ENCODE results near the gene FOXO1. TPM values are rescaled to one million over a fixed set of nuclear protein-coding genes. Genes with fewer than 3 reads are reported as not detected.

Gene FOXO1
- total and polyA plus RNA-seq, 2 of the 13 experiments (the other 11 are each of a cell fraction or from before 2014, with no cell fraction given): 8.1 to 13.1 TPM

DNA sequence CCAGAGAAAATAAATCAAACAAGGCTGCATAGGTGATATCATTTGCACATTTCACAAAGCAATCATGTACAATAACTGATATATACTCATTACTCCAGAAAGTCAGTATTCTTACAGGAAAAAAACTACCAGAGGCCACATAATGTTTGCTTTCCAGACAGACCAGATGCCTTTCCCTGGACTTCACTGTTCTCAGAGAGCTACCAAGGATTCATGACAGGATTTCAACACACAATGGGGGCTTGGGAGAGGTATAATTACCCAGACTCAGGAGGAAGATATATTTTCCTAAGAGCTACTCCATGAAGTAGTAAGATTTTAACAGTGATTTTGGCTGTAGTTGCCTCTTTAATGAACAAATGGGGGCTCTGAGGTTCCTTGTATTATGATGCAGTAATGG, 110.0 kb downstream of the FOXO1 start (continued):
- no peak for TF ChIP-seq ZNF567 (CRISPR knock-in tag; IDR thresholded peaks at IDR 0.05; ENCODE audit: borderline replicate concordance)
- no peak for TF ChIP-seq ZNF12 (CRISPR knock-in tag; IDR thresholded peaks at IDR 0.05)
- no peak for TF ChIP-seq ZNF580 (CRISPR knock-in tag; IDR thresholded peaks at IDR 0.05; ENCODE audit: borderline replicate concordance, low read depth)

DNA sequence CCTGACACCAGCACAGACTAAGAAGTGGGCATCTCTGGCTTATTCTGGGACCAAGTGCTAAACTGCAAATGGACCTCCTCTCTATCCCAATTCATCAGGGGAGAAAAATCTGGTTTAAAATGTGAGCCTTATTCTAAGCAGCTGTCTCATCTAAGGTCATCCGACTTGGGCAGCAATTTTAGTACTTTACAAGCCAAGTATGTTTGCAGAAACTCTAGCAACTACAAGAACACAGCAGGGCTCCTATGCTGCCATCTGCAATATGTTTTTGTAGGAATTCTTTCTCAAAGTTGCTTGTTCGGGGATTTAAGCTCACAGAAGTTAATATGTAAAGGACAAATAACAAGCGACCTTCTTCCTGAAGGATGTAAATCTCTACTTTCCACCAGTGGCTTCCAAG, 113.1 kb downstream of the FOXO1 start:
- H4K20me1 ChIP-seq (ENCODE audit: insufficient read depth, low read length): no peaks in the 10 kb centered on the region
- H3K4me2 ChIP-seq (ENCODE audit: low read depth, low read length): no peak overlapping the region
- H3K4me3 ChIP-seq (replicated peaks in 1 of 3; ENCODE audit: insufficient read depth in 1 of 3, low read depth in 2 of 3, low read length in 3 of 3): no peak overlapping the region
- no peak for DNase-seq (ENCODE audit: low spot score)
- H3K9ac ChIP-seq (ENCODE audit: insufficient read depth, low read depth, low read length): no peak overlapping the region
- CTCF ChIA-PET (ENCODE audit: low intra/inter-chr PET ratio, low total read pairs): no interaction called here
- peaks cover 48% of the 10 kb centered on the region for H3K79me2 ChIP-seq (ENCODE audit: insufficient read depth, low read length)
- POLR2A ChIA-PET: interaction anchor here (1.4 kb wide), 1 partner anchor 11 kb away, joined by 4 read pairs; no protein-coding TSS in a partner anchor
- 70% methylated on average over 3 of the region's 3 CpGs for WGBS (ENCODE audit: low lambda C conversion rate)
- TF ChIP-seq HNF1B (CRISPR knock-in tag; IDR thresholded peaks at IDR 0.05): 0 out of 2 replicates have a peak, but pooled peaks have one; percentile 27
- TF ChIP-seq, protein P1, sequence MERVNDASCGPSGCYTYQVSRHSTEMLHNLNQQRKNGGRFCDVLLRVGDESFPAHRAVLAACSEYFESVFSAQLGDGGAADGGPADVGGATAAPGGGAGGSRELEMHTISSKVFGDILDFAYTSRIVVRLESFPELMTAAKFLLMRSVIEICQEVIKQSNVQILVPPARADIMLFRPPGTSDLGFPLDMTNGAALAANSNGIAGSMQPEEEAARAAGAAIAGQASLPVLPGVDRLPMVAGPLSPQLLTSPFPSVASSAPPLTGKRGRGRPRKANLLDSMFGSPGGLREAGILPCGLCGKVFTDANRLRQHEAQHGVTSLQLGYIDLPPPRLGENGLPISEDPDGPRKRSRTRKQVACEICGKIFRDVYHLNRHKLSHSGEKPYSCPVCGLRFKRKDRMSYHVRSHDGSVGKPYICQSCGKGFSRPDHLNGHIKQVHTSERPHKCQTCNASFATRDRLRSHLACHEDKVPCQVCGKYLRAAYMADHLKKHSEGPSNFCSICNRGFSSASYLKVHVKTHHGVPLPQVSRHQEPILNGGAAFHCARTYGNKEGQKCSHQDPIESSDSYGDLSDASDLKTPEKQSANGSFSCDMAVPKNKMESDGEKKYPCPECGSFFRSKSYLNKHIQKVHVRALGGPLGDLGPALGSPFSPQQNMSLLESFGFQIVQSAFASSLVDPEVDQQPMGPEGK (CRISPR knock-in tag; IDR thresholded peaks at IDR 0.05): no peak
- intact Hi-C loops (cut with micrococcal nuclease; ENCODE audit: unreplicated experiment) (no loop called here), in situ Hi-C loops (cut with HindIII; ENCODE audit: extremely low pct_ligation_motif_present, low pct_unique_long_range_greater_than_20kb) (no loop called here)
- no peaks in the 10 kb centered on the region; a peak in 1 of 5 replicates for H3K27me3 ChIP-seq (ENCODE audit: control insufficient read depth in 1 of 2, insufficient read depth in 2 of 2, low read length in 2 of 2)
- peaks cover 2 to 23% of the 10 kb centered on the region in 2 experiments; a peak in 1 of 5 replicates for H3K36me3 ChIP-seq (replicated peaks in 1 of 2; ENCODE audit: control insufficient read depth in 1 of 2, insufficient read depth in 2 of 2, low read length in 2 of 2)
- no TSS peak for BruUV-seq (replicated peaks)
- ATAC-seq: no peak; the same call in 2 of the 3 replicates
- no peak for FAIRE-seq
- no peak overlapping the region for H2AFZ ChIP-seq (ENCODE audit: low read length)
- H3K4me1 ChIP-seq (ENCODE audit: insufficient read depth, low read length): peaks cover 90% of the 10 kb centered on the region
- H3K9me3 ChIP-seq (ENCODE audit: low read length): no peaks in the 10 kb centered on the region
- H3K27ac ChIP-seq (ENCODE audit: extremely low read length, insufficient read depth, low read length): no peak overlapping the region
